Endodermal cell (in vitro differentiated cells): ENCODE data around the gene DNAJC3. TPM values are rescaled to one million over a fixed set of nuclear protein-coding genes. Genes with fewer than 3 reads are reported as not detected.
A peak's percentile ranks its signal among the peaks of the same experiment; 100 is the strongest.

ENCODE experiments used
- DNase-seq: peaks from one replicate; pipeline ENCODE4 v3.0.0-alpha.2; 2017
- H3K27ac ChIP-seq: 2 replicates; pipeline ENCODE4 v1.5.1; 2013; ENCODE audit warnings: mild to moderate bottlenecking, low read depth, low read length, moderate library complexity
- H3K27me3 ChIP-seq: 2 replicates; pipeline ENCODE4 v1.6.1; 2013; ENCODE audit warnings: mild to moderate bottlenecking, low read length, moderate library complexity; ENCODE audit not compliant: insufficient read depth, control insufficient read depth, poor library complexity, severe bottlenecking
- H3K36me3 ChIP-seq: 2 replicates; pipeline ENCODE4 v1.7.0; 2013; ENCODE audit warnings: mild to moderate bottlenecking, low read length, moderate library complexity; ENCODE audit not compliant: control insufficient read depth, insufficient read depth
- H3K4me1 ChIP-seq: one replicate; pipeline ENCODE4 v1.7.0; 2013; ENCODE audit warnings: low read length; ENCODE audit not compliant: control insufficient read depth, insufficient read depth
- H3K4me3 ChIP-seq: 2 replicates; pipeline ENCODE4 v1.5.1; 2013; ENCODE audit warnings: mild to moderate bottlenecking, low read length, moderate library complexity
- H3K9ac ChIP-seq: 2 replicates; pipeline ENCODE4 v1.6.1; 2013; ENCODE audit warnings: mild to moderate bottlenecking, low read length, moderate library complexity; ENCODE audit not compliant: poor library complexity, severe bottlenecking; ENCODE audit errors: extremely low read depth
- H3K9me3 ChIP-seq: 2 replicates; pipeline ENCODE4 v1.6.1; 2013; ENCODE audit warnings: mild to moderate bottlenecking, low read length, moderate library complexity; ENCODE audit not compliant: control insufficient read depth
- H3K27ac Mint-ChIP-seq: 2 replicates; pipeline ENCODE4 v1.8.0; 2020; ENCODE audit warnings: mixed read lengths
- H3K27me3 Mint-ChIP-seq: 2 replicates; pipeline ENCODE4 v1.8.0; 2021; ENCODE audit warnings: mild to moderate bottlenecking, mixed read lengths; ENCODE audit not compliant: insufficient read depth
- H3K36me3 Mint-ChIP-seq: 2 replicates; pipeline ENCODE4 v1.8.0; 2020; ENCODE audit warnings: low read depth, mixed read lengths
- H3K4me1 Mint-ChIP-seq: 2 replicates; pipeline ENCODE4 v1.8.0; 2020; ENCODE audit warnings: mixed read lengths
- H3K4me3 Mint-ChIP-seq: 2 replicates; pipeline ENCODE4 v1.8.0; 2020; ENCODE audit warnings: mild to moderate bottlenecking, moderate library complexity, mixed read lengths
- H3K9me3 Mint-ChIP-seq: 2 replicates; pipeline ENCODE4 v1.8.0; 2020; ENCODE audit warnings: mild to moderate bottlenecking, mixed read lengths
- CTCF ChIP-seq: fragments of 200-600 bp; sonication (generic); conservative IDR thresholded peaks from 2 replicates; pipeline ENCODE4 v1.5.0; 2021; ENCODE audit warnings: antibody characterized with exemption, mild to moderate bottlenecking
- WGBS, 2 experiments: methylation state at CpG; one replicate each; pipeline versions ENCODE4 v1.1.5 to v1.1.7; 2013; ENCODE audit warnings: missing lambda C conversion rate in 2 of 2, mixed read lengths in 1 of 2; ENCODE audit not compliant: insufficient coverage in 1 of 2, insufficient read length in 1 of 2; 5-methylcytosine and 5-hydroxymethylcytosine counted together
- total RNA-seq, 2 donors: library from RNA; stranded (reverse); fragmentation: NEBNext Ultra II Directional in 1 of 2; extraction: Animal tissue kit (Norgen Biotek cat#: 25700) in 1 of 2; gene quantifications; 2 replicates in 1 of 2; 3 replicates in 1 of 2; pipeline ENCODE4 v1.2.1, GENCODE V29; 2021

DNAJC3 gene
- total RNA-seq, 2 donors from 2014 or later, result 20.6 to 31.5 TPM

GRCh38 chr13:95714142-95714832 is 37.3 kb downstream of the DNAJC3 start:
- DNase-seq, result no peak
- Histone ChIP-seq H3K4me3 (no peak overlapping the region), H3K27me3 (no peaks in the 10 kb centered on the region), H3K36me3 (peaks cover 38% of the 10 kb centered on the region), H3K27ac (no peak overlapping the region), H3K4me1 (no peaks in the 10 kb centered on the region), H3K9ac (no peak overlapping the region), H3K9me3 (peaks cover 10% of the 10 kb centered on the region)
- Mint-ChIP-seq H3K27ac (no peak overlapping the region), H3K4me1 (peaks cover 7% of the 10 kb centered on the region), H3K9me3 (peaks cover 2% of the 10 kb centered on the region), H3K4me3 (no peak overlapping the region), H3K36me3 (peaks cover 59% of the 10 kb centered on the region), H3K27me3 (no peaks in the 10 kb centered on the region)
- 94 to 96% methylated on average over 2 to 3 of the region's 3 CpGs for WGBS, 2 experiments
- TF ChIP-seq CTCF, result no peak

- DNase-seq, result peak; percentile 53
- peaks cover 7% of the 10 kb centered on the region for H3K4me1 Mint-ChIP-seq
- peaks cover 23% of the 10 kb centered on the region for H3K36me3 ChIP-seq
- H3K36me3 Mint-ChIP-seq, result peaks cover 43% of the 10 kb centered on the region
- 92 to 100% methylated on average over 4 to 11 of the region's 11 CpGs for WGBS, 2 experiments
- H3K27me3 ChIP-seq, result no peaks in the 10 kb centered on the region
- no peak overlapping the region for H3K4me3 ChIP-seq
- H3K9ac ChIP-seq, result no peak overlapping the region
- H3K9me3 Mint-ChIP-seq, result no peaks in the 10 kb centered on the region
- H3K4me1 ChIP-seq, result no peaks in the 10 kb centered on the region
- H3K27ac Mint-ChIP-seq, result peak overlapping the region; percentile 39
- peaks cover 10% of the 10 kb centered on the region for H3K9me3 ChIP-seq
- no peak overlapping the region for H3K4me3 Mint-ChIP-seq
- no peaks in the 10 kb centered on the region for H3K27me3 Mint-ChIP-seq
- TF ChIP-seq CTCF, result no peak
- no peak overlapping the region for H3K27ac ChIP-seq
Measured at GRCh38 chr13:95716231-95716630, 39.3 kb downstream of the DNAJC3 start.

DNA sequence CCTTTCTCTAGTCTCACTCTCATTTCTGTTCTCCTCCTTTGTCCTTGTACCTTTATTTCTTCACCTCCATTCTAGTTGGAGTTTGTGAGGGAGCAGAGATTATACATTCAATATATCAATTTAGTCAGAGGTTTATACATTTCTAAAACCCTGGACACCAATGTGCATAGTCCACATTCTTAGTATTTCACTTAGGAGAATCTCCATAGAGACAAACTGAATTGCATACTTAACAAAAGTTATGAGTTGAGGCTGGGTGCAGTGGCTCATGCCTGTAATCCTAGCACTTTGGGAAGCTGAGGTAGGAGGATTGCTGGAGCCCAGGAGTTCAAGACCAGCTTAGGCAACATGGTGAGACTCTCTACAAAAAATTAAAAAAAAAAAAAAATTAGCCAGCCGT is 45.3 kb downstream of the DNAJC3 start:
- DNase-seq, result no peak
- no peak overlapping the region for H3K9ac ChIP-seq
- H3K4me3 ChIP-seq, result no peak overlapping the region
- H3K27ac ChIP-seq, result no peak overlapping the region
- Mint-ChIP-seq H3K27me3 (no peaks in the 10 kb centered on the region), H3K9me3 (no peaks in the 10 kb centered on the region), H3K27ac (no peak overlapping the region), H3K4me1 (no peaks in the 10 kb centered on the region), H3K36me3 (peaks cover 34% of the 10 kb centered on the region), H3K4me3 (no peak overlapping the region)
- H3K36me3 ChIP-seq, result peaks cover 15% of the 10 kb centered on the region
- WGBS, 2 experiments, result 93 to 100% methylated on average over 1 of the region's 1 CpG
- no peak for TF ChIP-seq CTCF
- no peaks in the 10 kb centered on the region for H3K27me3 ChIP-seq
- H3K9me3 ChIP-seq, result no peaks in the 10 kb centered on the region
- H3K4me1 ChIP-seq, result no peaks in the 10 kb centered on the region
